OCI-LY3 (cell line): ENCODE results near the gene IFT57.

Experiments used
- H2AFZ ChIP-seq: fragments of 200-600, 300-600 bp; shearing (Covaris generic); 2 replicates; pipeline ENCODE4 v1.6.0; 2014; ENCODE audit warnings: antibody characterized with exemption, low read depth, low read length
- H3K27ac ChIP-seq: fragments of 200-600, 300-600 bp; sonication (generic); 2 replicates; pipeline ENCODE4 v1.5.1; 2014; ENCODE audit warnings: mild to moderate bottlenecking, low read length, moderate library complexity, mixed read lengths
- H3K27me3 ChIP-seq: fragments of 200-600, 300-600 bp; sonication (generic); 2 replicates; pipeline ENCODE4 v1.6.1; 2014; ENCODE audit warnings: low read depth, low read length, mixed read lengths
- H3K36me3 ChIP-seq: fragments of 200-600, 300-600 bp; sonication (generic); replicated peaks from 2 replicates; pipeline ENCODE3; 2014; ENCODE audit warnings: low read depth, low read length, mixed read lengths
- H3K4me1 ChIP-seq: fragments of 300-600, 200-600 bp; sonication (generic); 2 replicates; pipeline ENCODE4 v1.6.1; 2014; ENCODE audit warnings: low read length, mixed read lengths
- H3K4me2 ChIP-seq: fragments of 200-600, 300-600 bp; sonication (generic); 2 replicates; pipeline ENCODE4 v1.6.1; 2014; ENCODE audit warnings: low read length, mixed read lengths
- H3K4me3 ChIP-seq: fragments of 300-600, 200-600 bp; sonication (generic); 2 replicates; pipeline ENCODE4 v1.5.1; 2014; ENCODE audit warnings: antibody characterized with exemption, mild to moderate bottlenecking, low read length, moderate library complexity
- H3K79me2 ChIP-seq: fragments of 300-600, 200-600 bp; shearing (Covaris generic); 2 replicates; pipeline ENCODE4 v1.6.1; 2014; ENCODE audit warnings: mild to moderate bottlenecking, low read length, mixed read lengths
- H3K9ac ChIP-seq: fragments of 300-600, 200-600 bp; shearing (Covaris generic); 2 replicates; pipeline ENCODE4 v1.6.0; 2014; ENCODE audit warnings: mild to moderate bottlenecking, low read length, moderate library complexity
- H3K9me3 ChIP-seq: fragments of 200-600, 300-600 bp; shearing (Covaris generic); 2 replicates; pipeline ENCODE4 v1.6.1; 2014; ENCODE audit warnings: low read length, mixed read lengths; ENCODE audit not compliant: insufficient read depth
- H4K20me1 ChIP-seq: fragments of 200-600, 300-600 bp; sonication (generic); 2 replicates; pipeline ENCODE4 v1.6.1; 2016; ENCODE audit warnings: low read length, mixed read lengths; ENCODE audit not compliant: insufficient read depth
- EZH2phosphoT487 ChIP-seq: fragments of 200-600 bp; shearing (Covaris generic); IDR thresholded peaks from 2 replicates; pipeline ENCODE4 v1.6.1; 2018; ENCODE audit warnings: antibody characterized with exemption, mixed run types, low read depth
- TF ChIP-seq, protein P1 (sequence below): fragments of 200-600, 300-600 bp; sonication (generic); IDR thresholded peaks from 2 replicates; pipeline ENCODE4 v1.5.1; 2014; ENCODE audit warnings: antibody characterized with exemption, low read length, low read depth

IFT57 gene

DNA sequence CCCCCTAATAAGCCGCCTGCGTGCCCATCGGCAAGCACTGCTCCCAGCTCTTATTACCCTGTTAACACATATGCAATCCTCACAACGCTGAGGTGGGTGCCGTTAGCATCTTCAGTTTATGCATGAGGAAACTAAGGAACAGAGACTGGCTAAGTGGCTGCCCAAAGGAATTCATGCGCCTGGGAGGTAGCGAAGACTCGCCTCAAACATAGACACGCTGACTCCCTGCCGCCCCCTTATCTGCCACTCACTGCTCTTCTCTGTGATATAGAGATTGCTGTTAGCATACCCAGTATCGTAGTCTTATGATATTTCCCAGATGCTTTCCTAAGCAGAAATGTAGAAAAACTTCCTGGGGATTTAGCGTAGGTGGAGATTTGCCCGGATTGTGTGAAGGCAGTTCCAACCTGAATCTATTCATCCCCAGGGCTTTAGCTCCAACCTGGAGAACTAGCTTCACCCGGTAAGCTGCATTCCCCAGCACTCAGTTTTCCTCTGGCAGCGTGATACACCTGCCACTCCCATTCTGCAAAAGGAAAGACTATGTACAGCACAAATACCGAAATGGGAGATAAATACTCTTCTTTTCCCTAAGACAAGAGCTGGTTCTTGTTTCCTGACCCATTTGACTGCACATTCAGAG lies 107.7 kb downstream of the IFT57 start:
- Histone ChIP-seq H3K4me2 (no peak overlapping the region), H3K9me3 (no peaks in the 10 kb centered on the region), H3K79me2 (no peaks in the 10 kb centered on the region), H3K9ac (no peak overlapping the region), H4K20me1 (no peaks in the 10 kb centered on the region), H2AFZ (no peak overlapping the region), H3K4me3 (no peak overlapping the region), H3K36me3 (no peaks in the 10 kb centered on the region), H3K27me3 (no peaks in the 10 kb centered on the region), H3K4me1 (no peaks in the 10 kb centered on the region), H3K27ac (no peak overlapping the region)
- TF ChIP-seq, protein P1, sequence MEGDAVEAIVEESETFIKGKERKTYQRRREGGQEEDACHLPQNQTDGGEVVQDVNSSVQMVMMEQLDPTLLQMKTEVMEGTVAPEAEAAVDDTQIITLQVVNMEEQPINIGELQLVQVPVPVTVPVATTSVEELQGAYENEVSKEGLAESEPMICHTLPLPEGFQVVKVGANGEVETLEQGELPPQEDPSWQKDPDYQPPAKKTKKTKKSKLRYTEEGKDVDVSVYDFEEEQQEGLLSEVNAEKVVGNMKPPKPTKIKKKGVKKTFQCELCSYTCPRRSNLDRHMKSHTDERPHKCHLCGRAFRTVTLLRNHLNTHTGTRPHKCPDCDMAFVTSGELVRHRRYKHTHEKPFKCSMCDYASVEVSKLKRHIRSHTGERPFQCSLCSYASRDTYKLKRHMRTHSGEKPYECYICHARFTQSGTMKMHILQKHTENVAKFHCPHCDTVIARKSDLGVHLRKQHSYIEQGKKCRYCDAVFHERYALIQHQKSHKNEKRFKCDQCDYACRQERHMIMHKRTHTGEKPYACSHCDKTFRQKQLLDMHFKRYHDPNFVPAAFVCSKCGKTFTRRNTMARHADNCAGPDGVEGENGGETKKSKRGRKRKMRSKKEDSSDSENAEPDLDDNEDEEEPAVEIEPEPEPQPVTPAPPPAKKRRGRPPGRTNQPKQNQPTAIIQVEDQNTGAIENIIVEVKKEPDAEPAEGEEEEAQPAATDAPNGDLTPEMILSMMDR = no peak
- no peak for TF ChIP-seq EZH2phosphoT487

DNA sequence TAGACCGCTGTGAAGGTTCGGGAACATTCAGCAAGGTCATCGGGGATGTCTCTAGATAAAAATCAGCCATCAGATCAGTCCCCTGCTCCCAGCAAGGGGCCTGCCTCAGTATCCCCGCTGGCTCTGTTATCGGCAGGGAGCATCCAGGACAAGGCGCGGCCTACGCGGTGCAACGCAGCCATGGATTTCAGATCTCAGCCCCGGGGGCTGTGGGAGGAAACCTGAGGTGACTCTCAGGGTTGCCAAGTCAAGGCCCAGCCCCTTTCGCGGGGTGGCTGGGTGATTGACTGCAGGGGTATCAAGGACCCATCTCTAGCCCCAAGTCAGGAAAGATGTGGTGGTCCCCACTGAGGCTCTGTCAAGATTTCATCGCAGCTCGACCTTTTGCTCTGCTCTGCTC lies 108.2 kb downstream of the IFT57 start:
- H3K27me3 ChIP-seq = no peaks in the 10 kb centered on the region
- H3K27ac ChIP-seq = no peak overlapping the region
- TF ChIP-seq, protein P1 = no peak
- no peak for TF ChIP-seq EZH2phosphoT487
- H3K9me3 ChIP-seq = no peaks in the 10 kb centered on the region
- no peaks in the 10 kb centered on the region for H3K79me2 ChIP-seq
- no peaks in the 10 kb centered on the region for H4K20me1 ChIP-seq
- H3K4me3 ChIP-seq = no peak overlapping the region
- H3K9ac ChIP-seq = no peak overlapping the region
- H3K4me2 ChIP-seq = no peak overlapping the region
- H3K36me3 ChIP-seq = no peaks in the 10 kb centered on the region
- no peaks in the 10 kb centered on the region for H3K4me1 ChIP-seq
- H2AFZ ChIP-seq = no peak overlapping the region

DNA sequence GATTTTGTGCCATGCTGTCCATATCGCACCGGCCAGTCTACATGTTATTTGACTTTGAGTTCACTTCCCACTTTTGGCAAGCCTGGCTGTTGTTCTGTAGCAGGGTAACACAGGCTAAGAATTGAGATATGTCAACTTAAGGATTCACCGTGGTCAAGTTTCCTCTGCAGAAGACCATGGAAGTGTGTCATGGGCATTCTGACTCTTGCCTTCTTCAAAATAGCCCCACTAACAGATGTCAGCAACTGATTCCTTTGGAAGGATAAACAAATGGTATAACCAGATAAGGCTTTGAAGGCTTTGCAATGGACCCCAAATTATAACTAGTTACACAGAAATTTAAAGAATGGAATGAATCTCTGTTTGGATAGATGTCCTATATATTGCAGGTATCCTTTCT lies 111.3 kb downstream of the IFT57 start:
- no peak for TF ChIP-seq EZH2phosphoT487
- TF ChIP-seq, protein P1 = no peak

More for the DNA sequence above, 111.3 kb downstream of the IFT57 start:
- Histone ChIP-seq H4K20me1 (no peaks in the 10 kb centered on the region), H3K4me2 (no peak overlapping the region), H2AFZ (no peak overlapping the region), H3K9me3 (no peaks in the 10 kb centered on the region), H3K4me3 (no peak overlapping the region), H3K36me3 (no peaks in the 10 kb centered on the region), H3K79me2 (no peaks in the 10 kb centered on the region), H3K9ac (no peak overlapping the region), H3K27ac (no peak overlapping the region), H3K4me1 (no peaks in the 10 kb centered on the region), H3K27me3 (no peaks in the 10 kb centered on the region)
